Activated naive CD8-positive, alpha-beta T cell treated with anti-CD3 and anti-CD28 coated beads, Interleukin-2, amount 50 U/mL, for 24 hours (primary cell): Measurements from ENCODE around the gene TLCD1.

ENCODE experiments used
- ATAC-seq: fragments of 150-1000 bp; cut with Tn5 transposase; one replicate; pipeline ENCODE4 v1.10.0; 2021
- DNase-seq: peaks from one replicate; pipeline ENCODE4 v3.0.0; 2021
- H3K27ac Mint-ChIP-seq: one replicate; pipeline ENCODE4 v1.8.0; 2021; ENCODE audit warnings: mild to moderate bottlenecking, mixed read lengths
- H3K27me3 Mint-ChIP-seq: one replicate; pipeline ENCODE4 v1.8.0; 2021; ENCODE audit warnings: mixed read lengths
- H3K36me3 Mint-ChIP-seq: one replicate; pipeline ENCODE4 v1.8.0; 2021; ENCODE audit warnings: low read depth, mixed read lengths
- H3K4me1 Mint-ChIP-seq: one replicate; pipeline ENCODE4 v1.8.0; 2021; ENCODE audit warnings: mixed read lengths
- H3K4me3 Mint-ChIP-seq: one replicate; pipeline ENCODE4 v1.8.0; 2021; ENCODE audit warnings: mild to moderate bottlenecking, moderate library complexity, mixed read lengths
- H3K9me3 Mint-ChIP-seq: one replicate; pipeline ENCODE4 v1.8.0; 2021; ENCODE audit warnings: mixed read lengths

Gene TLCD1

DNA sequence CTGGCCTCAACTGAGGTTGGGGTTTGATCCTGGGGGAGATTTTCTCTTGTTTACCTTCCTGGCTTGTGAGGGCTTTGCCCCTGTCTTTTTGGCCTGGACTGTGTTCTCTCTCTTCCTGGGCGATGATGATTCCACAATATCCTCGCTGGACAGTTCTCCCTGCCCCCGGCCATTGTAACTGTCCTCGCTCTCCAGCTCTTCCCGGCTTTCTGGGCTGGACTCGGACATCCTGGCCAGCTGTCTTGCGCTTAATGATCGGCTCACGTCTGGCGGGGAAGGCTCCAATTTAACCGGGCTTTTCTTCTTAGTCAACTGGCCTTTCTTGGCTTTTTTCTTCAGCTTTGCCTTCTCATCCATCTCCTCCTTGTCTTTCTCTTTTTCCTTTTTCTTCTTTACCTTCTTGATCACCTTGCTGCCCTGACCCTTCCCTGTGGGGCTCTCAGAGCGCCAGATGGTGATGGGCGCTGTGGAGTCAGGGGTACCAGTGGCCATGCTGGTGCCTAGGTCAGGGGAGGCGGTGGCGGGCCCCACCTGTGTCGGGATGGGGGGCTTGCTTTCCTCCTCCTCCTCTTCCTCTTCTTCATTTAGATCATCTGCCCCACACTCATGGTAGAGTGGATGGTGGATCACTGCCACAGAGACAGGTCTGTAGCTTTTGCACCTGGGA, 22.3 kb downstream of the TLCD1 start:
- DNase-seq, result no peak
- Mint-ChIP-seq H3K36me3 (peaks cover 36% of the 10 kb centered on the region), H3K9me3 (no peaks in the 10 kb centered on the region), H3K4me3 (no peak overlapping the region), H3K27me3 (no peaks in the 10 kb centered on the region), H3K27ac (no peak overlapping the region), H3K4me1 (peaks cover 1% of the 10 kb centered on the region)
- no peak for ATAC-seq

DNA sequence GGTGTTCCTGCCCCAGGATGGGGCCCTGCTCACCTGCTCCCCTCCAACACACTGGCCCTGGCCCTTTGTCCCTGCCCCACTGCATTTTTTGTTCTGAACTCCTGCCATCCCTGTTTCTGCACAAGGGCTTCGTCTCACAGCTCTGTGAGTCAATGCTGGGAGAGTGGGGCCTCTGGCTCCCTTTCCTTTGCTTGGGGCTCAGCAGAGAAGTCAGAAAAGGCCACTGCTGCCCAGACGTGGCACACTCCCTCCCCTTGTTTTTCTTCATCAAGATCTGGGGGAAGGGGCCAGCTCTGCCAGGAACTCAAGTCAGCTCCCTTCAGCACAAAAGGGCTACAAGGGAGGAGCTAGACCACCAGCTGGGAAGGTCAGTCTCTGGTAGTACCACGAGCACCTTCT, 23.3 kb downstream of the TLCD1 start:
- Mint-ChIP-seq H3K4me1 (peaks cover 7% of the 10 kb centered on the region), H3K27ac (no peak overlapping the region), H3K36me3 (peaks cover 39% of the 10 kb centered on the region), H3K27me3 (no peaks in the 10 kb centered on the region), H3K4me3 (no peak overlapping the region), H3K9me3 (no peaks in the 10 kb centered on the region)
- no peak for ATAC-seq
- DNase-seq, result no peak

DNA sequence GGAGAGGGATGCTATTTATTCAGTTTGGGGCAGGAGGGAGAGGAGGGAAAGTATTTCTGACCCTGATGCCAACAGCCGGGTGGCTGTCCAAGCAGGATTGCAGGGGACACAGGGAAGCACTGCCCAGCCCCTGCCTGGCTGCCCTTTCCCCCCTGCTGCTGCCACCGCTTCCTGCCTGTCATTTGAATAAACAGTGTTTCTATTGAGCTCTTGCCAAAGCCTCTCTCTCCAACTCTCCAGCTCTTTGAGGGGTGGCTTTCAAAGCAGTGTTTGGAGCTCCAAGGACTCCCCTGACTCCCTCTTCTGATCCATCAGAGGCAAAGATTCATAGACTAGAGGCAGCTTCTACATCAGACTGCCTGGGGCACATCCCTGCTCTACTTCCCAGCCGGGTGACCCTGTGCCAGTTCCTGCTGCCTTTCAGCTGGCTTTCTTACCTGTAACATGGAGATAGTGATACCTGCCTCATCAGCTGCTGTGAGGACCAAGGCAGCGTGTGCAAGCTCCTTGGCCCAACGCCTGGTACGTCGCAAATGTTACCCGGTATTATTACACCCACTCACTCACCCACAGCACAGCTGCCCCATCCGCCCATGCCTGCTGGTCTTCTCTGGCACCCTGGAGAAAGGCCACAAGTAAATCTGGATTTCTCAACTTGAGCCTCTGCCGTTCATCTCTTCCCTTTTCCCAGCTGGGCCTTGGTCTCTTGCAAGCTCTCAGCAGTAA, 23.8 kb downstream of the TLCD1 start:
- H3K4me1 Mint-ChIP-seq, result peaks cover 7% of the 10 kb centered on the region
- H3K36me3 Mint-ChIP-seq, result peaks cover 44% of the 10 kb centered on the region
- no peak for DNase-seq
- H3K27me3 Mint-ChIP-seq, result no peaks in the 10 kb centered on the region
- no peak overlapping the region for H3K4me3 Mint-ChIP-seq
- no peak for ATAC-seq
- no peaks in the 10 kb centered on the region for H3K9me3 Mint-ChIP-seq
- H3K27ac Mint-ChIP-seq, result peak overlapping the region; percentile 39

DNA sequence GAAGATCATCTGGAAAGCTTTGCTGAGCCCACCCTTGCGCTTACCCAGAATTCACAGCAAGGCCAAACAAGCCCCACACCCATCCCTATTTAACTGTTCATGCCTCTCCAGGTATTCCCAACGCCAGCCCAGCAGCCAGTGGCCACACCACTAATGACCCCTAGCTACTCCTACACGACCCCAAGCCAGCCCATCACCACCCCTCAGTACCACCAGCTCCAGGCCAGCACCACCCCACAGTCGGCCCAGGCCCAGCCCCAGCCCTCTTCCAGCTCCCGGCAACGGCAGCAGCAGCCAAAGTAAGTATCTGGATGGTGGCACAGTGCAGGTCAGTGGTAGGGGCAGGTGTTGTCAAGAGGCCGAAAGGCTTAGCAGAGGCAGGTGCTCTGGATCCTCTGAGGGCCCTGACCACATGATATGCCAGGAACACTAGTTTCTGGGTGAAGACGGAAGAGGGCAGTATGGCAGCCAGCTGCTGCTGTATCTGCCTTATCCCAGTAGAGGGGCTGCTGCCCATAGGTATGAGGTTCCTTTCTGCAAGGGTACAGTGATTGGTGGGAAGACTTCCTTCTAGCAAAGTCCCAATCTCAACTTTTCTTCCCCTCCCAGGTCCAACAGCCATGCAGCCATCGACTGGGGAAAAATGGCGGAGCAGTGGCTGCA, 25.1 kb downstream of the TLCD1 start:
- Mint-ChIP-seq H3K27me3 (no peaks in the 10 kb centered on the region), H3K4me3 (no peak overlapping the region), H3K27ac (no peak overlapping the region), H3K36me3 (peaks cover 54% of the 10 kb centered on the region), H3K9me3 (no peaks in the 10 kb centered on the region), H3K4me1 (peaks cover 7% of the 10 kb centered on the region)
- DNase-seq, result no peak
- no peak for ATAC-seq

DNA sequence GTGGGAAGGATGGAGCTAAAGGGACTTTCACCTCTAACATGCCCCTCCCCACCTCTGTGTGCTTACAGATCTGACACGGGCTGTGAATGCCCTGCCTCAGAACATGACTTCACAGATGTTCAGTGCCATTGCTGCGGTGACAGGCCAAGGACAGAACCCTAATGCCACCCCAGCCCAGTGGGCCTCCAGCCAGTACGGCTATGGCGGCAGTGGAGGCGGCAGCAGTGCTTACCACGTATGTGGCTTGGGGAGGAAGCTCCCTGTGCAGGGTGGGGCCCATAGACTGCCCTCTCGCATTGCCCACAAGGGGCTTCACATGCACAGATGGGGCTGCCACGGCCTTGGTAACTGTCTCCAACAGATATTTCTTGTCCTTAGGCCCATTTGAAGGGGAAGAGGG, 25.8 kb downstream of the TLCD1 start:
- Mint-ChIP-seq H3K4me3 (no peak overlapping the region), H3K4me1 (peaks cover 7% of the 10 kb centered on the region)

DNA sequence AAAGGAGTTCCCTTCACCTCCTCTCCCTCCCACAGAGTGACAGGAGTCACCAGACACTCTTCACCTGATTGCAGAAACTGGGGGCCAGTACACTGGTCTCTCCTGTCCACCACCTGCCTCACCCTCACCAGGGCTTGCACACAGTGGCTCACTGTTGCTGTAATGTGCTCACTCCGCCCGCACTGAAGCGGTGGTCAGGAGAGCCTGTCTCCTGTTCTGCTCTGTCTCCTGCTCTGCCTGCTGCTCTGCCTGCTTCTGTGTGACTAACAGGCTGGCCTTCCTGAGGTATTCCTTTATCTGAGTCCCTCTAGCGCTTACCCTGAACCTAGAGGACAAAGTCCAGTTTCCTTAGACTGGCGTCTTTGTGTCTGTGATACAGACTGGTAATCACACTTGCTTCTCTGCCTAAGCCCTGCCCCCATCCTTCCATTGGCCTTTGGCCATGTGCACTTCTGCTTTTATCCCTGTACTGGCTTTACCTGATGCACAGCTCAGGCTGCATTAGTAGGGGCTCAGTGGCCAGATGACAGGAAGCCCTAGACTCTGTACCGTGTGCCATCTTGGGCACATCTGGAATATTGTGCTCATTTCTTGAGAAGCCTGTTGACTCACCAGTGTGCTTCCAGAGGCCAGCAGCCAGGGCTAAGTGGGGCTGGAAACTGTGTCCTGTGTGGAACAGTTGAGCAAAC, 27.6 kb downstream of the TLCD1 start:
- Mint-ChIP-seq H3K27ac (peak overlapping the region; percentile 49), H3K4me1 (peaks cover 7% of the 10 kb centered on the region), H3K36me3 (peaks cover 70% of the 10 kb centered on the region), H3K4me3 (no peak overlapping the region), H3K27me3 (no peaks in the 10 kb centered on the region), H3K9me3 (no peaks in the 10 kb centered on the region)
- ATAC-seq (peak; percentile 68), DNase-seq (no peak)

More for the DNA sequence above, 25.8 kb downstream of the TLCD1 start:
- Mint-ChIP-seq H3K27ac (no peak overlapping the region), H3K36me3 (peaks cover 59% of the 10 kb centered on the region), H3K27me3 (no peaks in the 10 kb centered on the region), H3K9me3 (no peaks in the 10 kb centered on the region)
- DNase-seq (no peak), ATAC-seq (no peak)

DNA sequence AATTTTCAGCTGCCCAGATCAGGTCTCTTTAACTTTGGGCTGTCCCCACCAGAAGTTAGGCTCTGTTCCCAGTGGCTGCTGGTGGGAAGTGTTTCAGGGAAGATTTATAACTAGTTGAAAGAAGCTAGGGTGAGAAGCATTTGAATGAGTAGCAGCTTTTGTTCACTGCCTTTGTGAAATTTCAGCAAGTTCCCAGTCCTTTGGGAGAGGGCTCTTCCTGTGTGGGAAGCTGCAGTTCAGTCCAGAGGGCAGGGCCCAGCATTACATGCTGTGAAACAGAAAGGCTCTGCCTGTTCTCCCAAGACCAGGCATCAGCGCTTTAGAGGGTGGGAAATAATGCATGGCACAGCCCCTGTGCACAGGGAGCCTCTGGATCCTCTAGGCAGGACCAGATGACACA, 32.2 kb downstream of the TLCD1 start:
- Mint-ChIP-seq H3K4me3 (no peak overlapping the region), H3K27ac (no peak overlapping the region), H3K9me3 (no peaks in the 10 kb centered on the region), H3K4me1 (peaks cover 7% of the 10 kb centered on the region), H3K27me3 (no peaks in the 10 kb centered on the region), H3K36me3 (peaks cover 63% of the 10 kb centered on the region)
- DNase-seq (no peak), ATAC-seq (no peak)

DNA sequence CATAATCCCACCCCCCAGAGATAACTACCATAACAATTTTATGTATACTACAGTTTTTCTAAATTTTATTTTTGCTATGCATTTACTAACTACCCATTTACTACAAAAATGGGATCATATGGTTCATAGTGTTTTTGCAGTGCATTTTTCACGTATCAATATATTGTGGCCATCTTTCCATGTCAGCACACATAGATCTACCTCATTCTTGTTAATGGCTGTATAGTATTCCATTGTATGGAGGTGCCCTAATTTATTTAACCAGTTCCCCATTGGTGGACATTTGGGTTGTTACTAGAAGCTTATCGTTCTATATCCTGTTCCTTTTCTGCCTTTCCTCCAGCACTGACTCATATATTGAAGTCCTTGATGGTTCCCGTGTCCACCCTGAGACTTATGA, 37.0 kb downstream of the TLCD1 start:
- Mint-ChIP-seq H3K9me3 (no peaks in the 10 kb centered on the region), H3K36me3 (peaks cover 67% of the 10 kb centered on the region), H3K27me3 (no peaks in the 10 kb centered on the region), H3K4me1 (no peaks in the 10 kb centered on the region), H3K27ac (no peak overlapping the region), H3K4me3 (no peak overlapping the region)
- ATAC-seq (no peak), DNase-seq (no peak)

DNA sequence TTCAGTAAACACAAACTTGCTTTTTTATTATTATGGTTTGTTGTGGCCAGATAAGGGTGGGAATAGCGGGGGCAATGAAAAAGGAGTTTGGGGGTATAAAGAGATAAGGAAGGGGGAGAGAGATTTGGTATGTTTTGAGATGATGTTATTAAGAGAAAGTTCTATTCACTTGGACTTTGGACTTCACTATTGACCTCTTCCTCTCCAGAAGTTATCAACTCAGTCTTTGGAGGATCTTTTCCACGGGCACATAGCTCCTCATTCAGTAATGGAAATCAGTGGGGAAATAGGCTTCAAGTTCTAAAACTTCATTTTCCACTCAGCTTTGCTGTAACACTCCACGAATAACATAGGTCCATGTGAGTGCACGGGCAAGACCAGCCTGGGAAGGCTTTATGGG, 37.6 kb downstream of the TLCD1 start:
- H3K4me3 Mint-ChIP-seq, result no peak overlapping the region
- DNase-seq (no peak), ATAC-seq (no peak)
- H3K9me3 Mint-ChIP-seq, result no peaks in the 10 kb centered on the region
- H3K4me1 Mint-ChIP-seq, result no peaks in the 10 kb centered on the region
- H3K27ac Mint-ChIP-seq, result no peak overlapping the region
- peaks cover 65% of the 10 kb centered on the region for H3K36me3 Mint-ChIP-seq
- H3K27me3 Mint-ChIP-seq, result no peaks in the 10 kb centered on the region

DNA sequence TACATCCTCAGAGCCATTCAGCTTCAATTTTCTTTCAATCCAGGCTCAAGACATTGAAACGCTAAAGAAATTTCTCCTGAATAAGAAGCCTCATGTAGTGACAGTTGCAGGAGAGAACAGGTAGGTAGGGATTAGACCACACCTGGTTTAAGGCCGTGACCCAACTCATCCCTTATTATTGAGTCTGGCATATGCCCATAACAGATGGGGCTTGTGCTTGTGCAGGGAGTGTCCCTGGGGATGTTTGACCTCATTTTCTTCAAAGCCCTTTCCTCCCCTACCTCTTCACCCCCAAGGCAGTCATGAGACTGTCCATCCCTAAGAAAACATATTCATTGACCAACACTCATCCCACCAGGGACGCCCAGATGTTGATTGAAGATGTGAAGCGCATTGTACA, 39.7 kb downstream of the TLCD1 start:
- Mint-ChIP-seq H3K27ac (no peak overlapping the region), H3K4me1 (no peaks in the 10 kb centered on the region), H3K36me3 (peaks cover 70% of the 10 kb centered on the region), H3K27me3 (no peaks in the 10 kb centered on the region), H3K9me3 (no peaks in the 10 kb centered on the region), H3K4me3 (no peak overlapping the region)
- no peak for DNase-seq
- no peak for ATAC-seq

DNA sequence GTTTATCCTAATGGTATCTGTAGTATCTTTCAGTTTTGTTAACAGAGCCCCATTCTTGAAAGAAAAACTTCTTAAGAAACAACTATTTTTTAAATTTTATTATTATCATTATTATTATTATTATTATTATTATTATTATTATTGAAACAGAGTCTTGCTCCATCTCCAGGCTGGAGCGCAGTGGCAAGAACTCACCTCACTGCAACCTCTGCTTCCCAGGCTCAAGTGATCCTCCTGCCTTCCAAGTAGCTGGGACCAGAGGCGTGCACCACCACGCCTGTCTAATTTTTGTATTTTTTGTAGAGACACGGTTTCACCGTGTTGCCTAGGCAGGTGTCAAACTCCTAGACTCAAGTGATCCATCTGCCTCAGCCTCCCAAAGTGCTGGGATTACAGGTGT, 40.7 kb downstream of the TLCD1 start:
- ATAC-seq (no peak), DNase-seq (no peak)
- Mint-ChIP-seq H3K4me1 (no peaks in the 10 kb centered on the region), H3K36me3 (peaks cover 76% of the 10 kb centered on the region), H3K27me3 (no peaks in the 10 kb centered on the region), H3K4me3 (no peak overlapping the region), H3K9me3 (no peaks in the 10 kb centered on the region), H3K27ac (no peak overlapping the region)

DNA sequence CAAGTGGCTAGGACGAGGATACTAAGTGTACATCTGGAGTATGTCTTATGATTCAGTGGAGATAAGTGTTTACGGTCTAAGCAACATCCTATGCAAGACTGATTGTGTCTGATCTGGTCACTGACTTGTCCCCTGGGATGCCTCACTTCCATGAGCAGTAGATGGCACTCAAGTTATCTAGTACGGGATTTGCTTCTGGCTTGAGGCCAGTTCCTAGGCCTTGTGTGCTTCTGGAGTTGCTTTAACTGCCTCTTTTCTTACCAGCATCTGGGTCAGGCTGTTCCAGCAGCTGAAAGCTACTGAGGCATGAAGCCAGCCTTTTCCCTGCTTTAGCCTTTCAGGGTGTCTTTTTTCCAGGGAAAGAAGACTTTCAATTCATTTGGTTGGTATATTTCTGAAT, 41.1 kb downstream of the TLCD1 start:
- H3K4me1 Mint-ChIP-seq, result no peaks in the 10 kb centered on the region
- DNase-seq (no peak), ATAC-seq (no peak)
- no peaks in the 10 kb centered on the region for H3K27me3 Mint-ChIP-seq
- H3K27ac Mint-ChIP-seq, result no peak overlapping the region
- H3K9me3 Mint-ChIP-seq, result no peaks in the 10 kb centered on the region
- no peak overlapping the region for H3K4me3 Mint-ChIP-seq
- H3K36me3 Mint-ChIP-seq, result peaks cover 75% of the 10 kb centered on the region

DNA sequence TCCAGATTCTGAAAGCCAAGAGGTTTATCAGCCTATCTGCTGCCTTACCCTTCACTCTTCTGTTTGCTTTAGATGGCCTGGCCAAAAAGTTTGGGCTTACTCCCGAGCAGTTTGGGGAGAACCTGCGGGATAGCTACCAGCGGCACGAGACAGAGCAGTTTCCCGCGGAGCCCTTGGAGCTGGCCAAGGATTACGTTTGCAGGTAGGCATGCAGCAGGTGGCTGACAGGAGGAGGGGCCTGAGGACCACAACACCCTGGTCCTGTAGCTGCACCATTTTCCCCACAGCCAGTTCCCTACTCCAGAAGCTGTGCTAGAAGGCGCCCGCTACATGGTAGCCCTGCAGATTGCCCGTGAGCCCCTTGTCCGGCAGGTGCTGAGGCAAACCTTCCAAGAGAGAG, 43.4 kb downstream of the TLCD1 start:
- Mint-ChIP-seq H3K9me3 (no peaks in the 10 kb centered on the region), H3K27ac (no peak overlapping the region), H3K4me1 (no peaks in the 10 kb centered on the region), H3K36me3 (peaks cover 66% of the 10 kb centered on the region), H3K4me3 (no peak overlapping the region), H3K27me3 (no peaks in the 10 kb centered on the region)
- DNase-seq (no peak), ATAC-seq (no peak)

DNA sequence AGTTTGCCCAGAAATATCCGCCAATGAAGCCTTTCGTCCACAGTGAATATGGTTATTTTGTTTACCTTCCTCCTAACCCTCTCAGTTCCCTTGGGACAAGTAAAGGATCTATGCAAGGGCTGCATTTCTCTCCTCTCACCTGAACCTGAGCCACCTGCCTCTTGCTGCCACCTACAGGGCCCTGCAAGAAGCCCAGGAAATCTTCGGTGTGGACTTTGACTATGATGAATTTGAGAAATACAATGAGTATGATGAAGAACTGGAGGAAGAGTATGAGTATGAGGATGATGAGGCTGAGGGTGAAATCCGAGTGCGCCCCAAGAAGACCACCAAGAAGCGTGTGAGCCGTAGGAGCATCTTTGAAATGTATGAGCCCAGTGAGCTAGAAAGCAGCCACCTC, 50.1 kb downstream of the TLCD1 start:
- Mint-ChIP-seq H3K27me3 (no peaks in the 10 kb centered on the region), H3K36me3 (peaks cover 64% of the 10 kb centered on the region), H3K4me3 (no peak overlapping the region), H3K9me3 (no peaks in the 10 kb centered on the region), H3K27ac (no peak overlapping the region), H3K4me1 (no peaks in the 10 kb centered on the region)
- DNase-seq, result no peak
- no peak for ATAC-seq

DNA sequence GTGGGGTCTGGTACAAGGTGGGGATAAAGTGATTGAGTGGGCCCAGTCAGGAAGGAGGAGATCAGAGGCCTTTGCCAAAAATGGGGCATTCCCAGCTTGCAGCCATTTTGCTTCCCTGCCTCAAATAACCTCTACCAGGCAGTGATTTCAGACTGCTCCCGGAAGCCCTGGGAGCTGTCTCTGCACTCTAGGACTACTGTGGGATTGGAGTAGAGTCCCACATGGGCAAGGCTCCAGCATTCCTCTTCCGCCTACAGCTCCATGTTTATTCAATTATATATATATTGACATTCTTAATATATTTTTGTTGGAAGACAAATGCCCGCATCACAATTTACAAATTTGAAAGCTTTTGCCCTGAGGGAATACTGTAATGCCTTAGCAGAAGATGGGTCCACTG, 50.5 kb downstream of the TLCD1 start:
- no peak overlapping the region for H3K27ac Mint-ChIP-seq
- no peaks in the 10 kb centered on the region for H3K4me1 Mint-ChIP-seq
- no peak overlapping the region for H3K4me3 Mint-ChIP-seq
- no peaks in the 10 kb centered on the region for H3K27me3 Mint-ChIP-seq
- no peaks in the 10 kb centered on the region for H3K9me3 Mint-ChIP-seq
- DNase-seq (no peak), ATAC-seq (no peak)
- H3K36me3 Mint-ChIP-seq, result peaks cover 63% of the 10 kb centered on the region
